ENCODE measurements around the gene TNFRSF12A.

TNFRSF12A gene

GRCh38 chr16:3003582-3004270, 16.4 kb upstream of the TNFRSF12A start:
- peak; percentile 99 for DNase-seq (ENCODE audit: low spot score)
- peak; percentile 96 for ATAC-seq (ENCODE audit: low read depth)
- no peaks in the 10 kb centered on the region for H3K36me3 ChIP-seq (ENCODE audit: low read depth)
- peak overlapping the region; percentile 48 for H3K4me3 ChIP-seq (ENCODE audit: severe bottlenecking)
- no peaks in the 10 kb centered on the region for H3K27me3 ChIP-seq (ENCODE audit: insufficient read depth, poor library complexity, severe bottlenecking)
- no peaks in the 10 kb centered on the region for H3K4me1 ChIP-seq (ENCODE audit: insufficient read depth, poor library complexity, severe bottlenecking)
- peak; percentile 95 for TF ChIP-seq CTCF (IDR thresholded peaks at IDR 0.05; ENCODE audit: poor library complexity, severe bottlenecking)
- H3K27ac ChIP-seq (ENCODE audit: poor library complexity, severe bottlenecking), result peak overlapping the region; percentile 52
- no peaks in the 10 kb centered on the region for H3K9me3 ChIP-seq (ENCODE audit: severe bottlenecking)

DNA sequence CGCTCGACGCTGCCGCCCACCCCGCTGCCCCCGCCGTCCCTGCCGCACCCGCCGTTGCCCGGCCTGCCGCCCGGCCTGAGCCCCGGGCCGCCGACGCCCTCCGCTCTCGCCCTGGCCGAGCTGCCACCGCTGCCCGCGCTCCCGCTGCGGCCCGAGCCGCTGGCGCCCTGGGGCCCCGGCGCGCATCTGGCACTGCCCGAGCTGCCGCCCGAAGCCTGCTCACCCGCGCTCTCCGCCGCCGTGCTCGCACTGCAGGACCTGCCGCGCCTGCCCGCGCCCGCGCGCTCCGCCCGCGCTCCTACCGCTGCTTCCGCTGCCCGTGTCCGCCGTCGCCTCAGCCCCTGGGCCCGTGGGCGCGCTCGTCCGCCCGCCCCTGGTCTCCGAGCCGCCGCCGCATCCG, 15.8 kb upstream of the TNFRSF12A start:
- peak overlapping the region; percentile 48 for H3K4me3 ChIP-seq (ENCODE audit: severe bottlenecking)
- no peak for DNase-seq (ENCODE audit: low spot score)
- peaks cover 3% of the 10 kb centered on the region for H3K4me1 ChIP-seq (ENCODE audit: insufficient read depth, poor library complexity, severe bottlenecking)
- no peak for TF ChIP-seq CTCF (IDR thresholded peaks at IDR 0.05; ENCODE audit: poor library complexity, severe bottlenecking)
- H3K27me3 ChIP-seq (ENCODE audit: insufficient read depth, poor library complexity, severe bottlenecking), result no peaks in the 10 kb centered on the region
- no peak for ATAC-seq (ENCODE audit: low read depth)
- H3K36me3 ChIP-seq (ENCODE audit: low read depth), result no peaks in the 10 kb centered on the region
- peak overlapping the region; percentile 52 for H3K27ac ChIP-seq (ENCODE audit: poor library complexity, severe bottlenecking)
- no peaks in the 10 kb centered on the region for H3K9me3 ChIP-seq (ENCODE audit: severe bottlenecking)

- no peaks in the 10 kb centered on the region for H3K36me3 ChIP-seq (ENCODE audit: low read depth)
- H3K4me1 ChIP-seq (ENCODE audit: insufficient read depth, poor library complexity, severe bottlenecking), result peaks cover 8% of the 10 kb centered on the region
- peak overlapping the region; percentile 52 for H3K27ac ChIP-seq (ENCODE audit: poor library complexity, severe bottlenecking)
- ATAC-seq (ENCODE audit: low read depth) (no peak), DNase-seq (ENCODE audit: low spot score) (no peak)
- no peak for TF ChIP-seq CTCF (IDR thresholded peaks at IDR 0.05; ENCODE audit: poor library complexity, severe bottlenecking)
- no peaks in the 10 kb centered on the region for H3K27me3 ChIP-seq (ENCODE audit: insufficient read depth, poor library complexity, severe bottlenecking)
- H3K9me3 ChIP-seq (ENCODE audit: severe bottlenecking), result no peaks in the 10 kb centered on the region
- H3K4me3 ChIP-seq (ENCODE audit: severe bottlenecking), result peak overlapping the region; percentile 31
Observed at GRCh38 chr16:3004781-3005284, 15.3 kb upstream of the TNFRSF12A start.

DNA sequence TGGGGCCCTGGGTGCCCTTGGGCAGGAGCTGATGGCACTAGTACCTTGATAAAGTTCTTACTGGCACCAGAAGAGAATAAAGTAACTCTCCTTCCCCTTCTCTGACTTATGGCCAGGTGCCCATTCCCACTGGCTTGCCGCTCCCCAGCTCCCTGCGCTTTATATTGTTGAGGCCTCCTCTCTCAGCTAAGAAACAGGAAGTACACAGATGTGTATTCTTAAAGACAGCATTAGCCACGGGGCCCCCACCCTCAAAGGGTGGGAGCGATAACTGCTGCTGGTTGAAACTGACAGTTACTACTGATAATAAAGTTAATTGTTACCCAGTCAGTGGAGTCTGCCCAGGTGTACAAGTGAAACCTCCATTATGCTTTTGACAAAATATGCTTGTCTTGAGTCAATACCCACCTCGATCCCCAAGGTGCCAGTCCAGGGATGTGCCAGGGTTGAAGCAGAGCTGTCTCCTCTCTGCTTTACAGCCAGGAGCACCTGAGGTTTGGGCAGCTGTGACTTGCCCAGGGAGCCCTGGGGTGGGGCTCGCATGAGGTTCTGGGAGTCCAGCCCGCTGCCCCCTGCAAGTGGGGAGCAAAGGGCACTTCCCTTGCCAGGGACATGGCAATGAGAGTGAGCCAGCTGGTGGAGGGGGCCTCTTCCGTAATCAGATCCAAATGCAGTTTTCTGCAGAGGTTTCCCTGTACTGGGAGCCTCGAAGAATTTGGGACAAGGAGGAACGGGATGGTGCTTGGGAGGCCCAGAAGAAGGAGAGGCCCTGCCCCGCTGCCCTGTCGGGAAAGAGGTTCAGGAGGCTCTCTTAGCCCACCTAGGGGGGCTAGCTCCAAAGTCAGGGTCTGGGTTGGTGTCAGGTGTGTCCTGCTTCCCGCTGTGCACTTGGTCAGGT, 12.9 kb upstream of the TNFRSF12A start:
- ATAC-seq (ENCODE audit: low read depth) (no peak), DNase-seq (ENCODE audit: low spot score) (no peak)
- Histone ChIP-seq H3K9me3 (ENCODE audit: severe bottlenecking) (no peaks in the 10 kb centered on the region), H3K4me1 (ENCODE audit: insufficient read depth, poor library complexity, severe bottlenecking) (peaks cover 13% of the 10 kb centered on the region), H3K27ac (ENCODE audit: poor library complexity, severe bottlenecking) (no peak overlapping the region), H3K4me3 (ENCODE audit: severe bottlenecking) (no peak overlapping the region), H3K36me3 (ENCODE audit: low read depth) (no peaks in the 10 kb centered on the region), H3K27me3 (ENCODE audit: insufficient read depth, poor library complexity, severe bottlenecking) (no peaks in the 10 kb centered on the region)
- no peak for TF ChIP-seq CTCF (IDR thresholded peaks at IDR 0.05; ENCODE audit: poor library complexity, severe bottlenecking)

Measured in RWPE2 (cell line).